K562 (cell line): ENCODE measurements around the gene INSL3.

Experiments
- FOS ChIP-seq: IDR thresholded peaks from 3 replicates; pipeline ENCODE4 v1.6.1; 2011; ENCODE audit not compliant: insufficient read length; ENCODE audit errors: extremely low read depth
- FOXM1 ChIP-seq, 2 experiments: fragments of 450-650 bp in 1 of 2; sonication (generic) in 1 of 2; formaldehyde crosslinking in 1 of 2; IDR thresholded peaks; 2 replicates each; pipeline versions ENCODE4 v1.6.1 to v1.9.0; 2017 to 2022; ENCODE audit warnings: low read depth in 2 of 2, mild to moderate bottlenecking in 2 of 2, missing genetic modification reagents in 1 of 2, moderate library complexity in 1 of 2
- MTA3 ChIP-seq: fragments of 450-650 bp; formaldehyde crosslinking; IDR thresholded peaks from 2 replicates; pipeline ENCODE4 v1.6.1; 2017; ENCODE audit warnings: mild to moderate bottlenecking, borderline replicate concordance
- NFATC3 ChIP-seq: fragments of 450-650 bp; IDR thresholded peaks from 2 replicates; pipeline ENCODE4 v1.6.1; 2017; ENCODE audit warnings: mild to moderate bottlenecking
- SIRT6 ChIP-seq: IDR thresholded peaks from one replicate; pipeline ENCODE4 v1.6.1; 2012; ENCODE audit warnings: low read depth, mild to moderate bottlenecking, control low read depth, inconsistent platforms, low read length, moderate library complexity
- SMC3 ChIP-seq: conservative IDR thresholded peaks from 2 replicates; pipeline ENCODE4 v1.6.1; 2011; ENCODE audit warnings: low read depth, low read length, improper control_type of control experiment; ENCODE audit not compliant: insufficient read depth
- TAL1 ChIP-seq: fragments of 450-650 bp; IDR thresholded peaks from 2 replicates; pipeline ENCODE4 v1.6.1; 2016; ENCODE audit warnings: mild to moderate bottlenecking
- TFAM ChIP-seq: fragments of 250-450 bp; sonication (Bioruptor Pico); conservative IDR thresholded peaks from 2 replicates; pipeline ENCODE4 v1.5.0; 2021; ENCODE audit warnings: mild to moderate bottlenecking, moderate library complexity
- ZNF274 ChIP-seq: IDR thresholded peaks from 2 replicates; pipeline ENCODE4 v1.6.1; 2011; ENCODE audit warnings: low read depth, mild to moderate bottlenecking, low read length, moderate library complexity, borderline replicate concordance
- TF ChIP-seq, protein P1 (sequence below): fragments of 250-450 bp; sonication (Bioruptor Pico); IDR thresholded peaks from 2 replicates; pipeline ENCODE4 v1.5.0; 2020; ENCODE audit warnings: mild to moderate bottlenecking, borderline replicate concordance
- TF ChIP-seq, protein P2 (sequence below): sonication (generic); formaldehyde crosslinking; IDR thresholded peaks from 2 replicates; pipeline ENCODE4 v1.9.0; 2022; ENCODE audit warnings: mild to moderate bottlenecking, missing genetic modification reagents

DNA sequence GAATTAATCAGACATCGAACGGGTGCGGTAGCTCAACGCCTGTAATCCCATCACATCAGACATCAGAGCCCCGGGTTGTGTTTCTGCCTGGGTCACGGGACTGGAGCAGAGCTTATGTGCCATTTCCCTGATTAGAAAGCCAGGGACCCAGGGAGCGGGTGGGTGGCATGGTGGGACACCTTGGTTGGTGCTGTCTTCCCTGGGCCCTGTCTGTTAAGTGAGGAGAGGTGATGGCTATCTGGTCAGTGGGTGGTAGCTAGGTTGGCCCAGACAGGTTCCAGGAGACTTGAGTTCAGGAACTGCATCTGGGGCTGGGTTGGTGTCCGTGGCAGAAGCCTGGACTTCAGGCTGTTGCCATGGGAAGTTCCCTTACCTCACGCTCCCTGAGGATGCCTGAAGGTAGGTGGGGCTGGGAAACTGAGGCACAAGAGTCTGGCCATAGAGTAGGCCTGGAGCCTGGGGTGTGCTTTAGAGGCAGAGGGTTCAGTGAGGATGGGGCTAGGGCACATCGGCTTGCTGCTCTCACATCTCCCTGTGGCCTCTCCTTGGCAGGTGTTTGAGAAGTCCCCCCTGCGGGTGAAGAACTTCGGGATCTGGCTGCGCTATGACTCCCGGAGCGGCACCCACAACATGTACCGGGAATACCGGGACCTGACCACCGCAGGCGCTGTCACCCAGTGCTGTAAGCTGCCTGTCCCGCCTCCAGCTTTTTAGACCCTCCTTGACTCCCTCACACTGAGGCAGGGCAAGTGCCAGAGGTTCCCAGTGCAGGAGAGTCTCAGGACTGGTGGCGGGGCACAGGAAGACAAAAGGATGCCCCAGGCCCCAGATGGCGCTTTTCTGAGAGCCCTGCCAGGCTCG, 40.5 kb upstream of the INSL3 start:
- TF ChIP-seq NFATC3 (no peak), SIRT6 (no peak), TAL1 (no peak), SMC3 (no peak), FOXM1 (IDR thresholded peaks at IDR 0.05; ENCODE audit: low read depth) (no peak), FOXM1 (CRISPR knock-in tag; IDR thresholded peaks at IDR 0.05; ENCODE audit: low read depth) (no peak), FOS (no peak), TFAM (no peak), MTA3 (no peak), ZNF274 (no peak)
- TF ChIP-seq, protein P1, sequence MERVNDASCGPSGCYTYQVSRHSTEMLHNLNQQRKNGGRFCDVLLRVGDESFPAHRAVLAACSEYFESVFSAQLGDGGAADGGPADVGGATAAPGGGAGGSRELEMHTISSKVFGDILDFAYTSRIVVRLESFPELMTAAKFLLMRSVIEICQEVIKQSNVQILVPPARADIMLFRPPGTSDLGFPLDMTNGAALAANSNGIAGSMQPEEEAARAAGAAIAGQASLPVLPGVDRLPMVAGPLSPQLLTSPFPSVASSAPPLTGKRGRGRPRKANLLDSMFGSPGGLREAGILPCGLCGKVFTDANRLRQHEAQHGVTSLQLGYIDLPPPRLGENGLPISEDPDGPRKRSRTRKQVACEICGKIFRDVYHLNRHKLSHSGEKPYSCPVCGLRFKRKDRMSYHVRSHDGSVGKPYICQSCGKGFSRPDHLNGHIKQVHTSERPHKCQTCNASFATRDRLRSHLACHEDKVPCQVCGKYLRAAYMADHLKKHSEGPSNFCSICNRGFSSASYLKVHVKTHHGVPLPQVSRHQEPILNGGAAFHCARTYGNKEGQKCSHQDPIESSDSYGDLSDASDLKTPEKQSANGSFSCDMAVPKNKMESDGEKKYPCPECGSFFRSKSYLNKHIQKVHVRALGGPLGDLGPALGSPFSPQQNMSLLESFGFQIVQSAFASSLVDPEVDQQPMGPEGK (CRISPR knock-in tag): no peak
- TF ChIP-seq, protein P2, sequence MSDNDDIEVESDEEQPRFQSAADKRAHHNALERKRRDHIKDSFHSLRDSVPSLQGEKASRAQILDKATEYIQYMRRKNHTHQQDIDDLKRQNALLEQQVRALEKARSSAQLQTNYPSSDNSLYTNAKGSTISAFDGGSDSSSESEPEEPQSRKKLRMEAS (CRISPR knock-in tag): no peak
